GM12892 (cell line): ENCODE results near the gene FAM180A.

Source experiments
- POLR2A ChIP-seq: IDR thresholded peaks from 2 replicates; pipeline ENCODE4 v1.6.1; 2011; ENCODE audit warnings: low read depth, low read length, control low read depth
- POLR2AphosphoS5 ChIP-seq: IDR thresholded peaks from 2 replicates; pipeline ENCODE4 v1.6.1; 2011; ENCODE audit warnings: low read depth, low read length, control low read depth

DNA sequence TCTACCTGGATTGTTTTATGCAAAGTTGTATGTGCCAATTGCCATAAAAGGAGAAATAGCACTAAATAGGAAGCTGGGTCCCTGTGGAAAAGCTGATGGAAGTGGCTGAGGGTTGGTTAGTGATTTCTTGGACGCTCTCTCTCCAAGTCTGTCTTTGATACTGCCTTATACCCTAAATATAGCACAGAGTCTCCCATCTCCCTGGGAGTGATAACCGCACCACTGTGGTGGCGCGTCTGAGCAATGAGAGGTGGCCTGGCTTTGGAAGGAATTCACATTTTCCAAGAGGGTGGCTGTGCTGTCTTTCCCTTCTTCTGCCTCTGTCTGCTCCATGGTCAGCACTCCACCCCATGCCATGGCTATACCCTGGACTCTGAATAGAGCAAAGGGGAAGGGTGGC lies 55.1 kb downstream of the FAM180A start:
- TF ChIP-seq POLR2A (no peak), POLR2AphosphoS5 (no peak)
